Transverse colon (tissue), 4 donors: ENCODE measurements around the gene TENM4. TPM values are rescaled to one million over a fixed set of nuclear protein-coding genes. Genes with fewer than 3 reads are reported as not detected.
"Not testable (repeated sequence)": the region's sequence is repeated elsewhere in the genome, so short reads cannot be mapped to it uniquely, and the experiment has no call there.

Experiments used
- DNase-seq: peaks from one replicate; pipeline ENCODE4 v3.0.0-alpha.2; 2019
- H3K27ac ChIP-seq, 4 donors: fragments of 200-600 bp; sonication (generic); 2 replicates each; pipeline ENCODE4 v1.5.1; 2016 to 2018; ENCODE audit warnings: inconsistent platforms in 4 of 4
- H3K27me3 ChIP-seq: fragments of 200-600 bp; sonication (generic); 2 replicates; pipeline ENCODE4 v1.5.1; 2017; ENCODE audit warnings: inconsistent platforms
- H3K36me3 ChIP-seq, 4 donors: fragments of 200-600 bp; sonication (generic); 2 replicates each; pipeline ENCODE4 v1.5.1; 2017 to 2019; ENCODE audit warnings: inconsistent platforms in 4 of 4
- H3K4me1 ChIP-seq, 4 donors: fragments of 200-600 bp; sonication (generic); 2 replicates each; pipeline ENCODE4 v1.5.1; 2017 to 2020; ENCODE audit warnings: inconsistent platforms in 4 of 4
- H3K4me3 ChIP-seq, 4 donors: fragments of 200-600 bp; sonication (generic); 1 replicate in 1 of 4; 2 replicates in 3 of 4; pipeline versions ENCODE4 v1.5.1 to v1.6.1; 2017 to 2019; ENCODE audit warnings: inconsistent platforms in 4 of 4
- H3K9me3 ChIP-seq, 2 donors: fragments of 200-600 bp; sonication (generic); 2 replicates each; pipeline ENCODE4 v1.5.1; 2017 to 2019; ENCODE audit warnings: inconsistent platforms in 2 of 2
- EP300 ChIP-seq: sonication (generic); formaldehyde crosslinking; IDR thresholded peaks from one replicate; pipeline ENCODE4 v1.6.1; 2017; ENCODE audit warnings: antibody characterized with exemption, low read depth
- POLR2A ChIP-seq: fragments of 450-650 bp; IDR thresholded peaks from one replicate; pipeline ENCODE4 v1.6.1; 2016; ENCODE audit warnings: antibody characterized with exemption, mild to moderate bottlenecking, moderate library complexity
- POLR2AphosphoS5 ChIP-seq, 3 donors: sonication (generic); formaldehyde crosslinking; IDR thresholded peaks; one replicate each; pipeline ENCODE4 v1.6.1; 2016; ENCODE audit warnings: antibody characterized with exemption in 3 of 3
- WGBS, 2 donors: methylation state at CpG; one replicate each; pipeline ENCODE4 v1.1.5; 2018; ENCODE audit warnings: low coverage in 1 of 2; 5-methylcytosine and 5-hydroxymethylcytosine counted together
- in situ Hi-C, 4 donors: fragments of 200-750 bp; cut with MboI; loops; one replicate each; pipeline versions ENCODE4 v1.15.0 to v1.15.1; 2017; ENCODE audit warnings: low sequenced_read_pairs in 3 of 4, low pct_ligation_motif_present in 1 of 4, low pct_unique_long_range_greater_than_20kb in 1 of 4
- intact Hi-C: fragments of 100-400 bp; cut with DNase I; formaldehyde crosslinking; loops from one replicate; pipeline ENCODE4 v1.15.1; 2023; ENCODE audit warnings: low total_unique reads
- total RNA-seq, 4 donors: library from RNA; depleted of rRNA; stranded (reverse); fragments of >200 nt; gene quantifications; one replicate each; pipeline ENCODE4 v1.1.0, GENCODE V29; 2016
- TF ChIP-seq, protein P1 (sequence below), 5 experiments: fragments of 200-600 bp in 3 of 5; fragments of 450-650 bp in 2 of 5; sonication (generic) in 3 of 5; IDR thresholded peaks; 1 replicate in 2 of 5; 2 replicates in 3 of 5; pipeline ENCODE4 v1.5.1; 2016 to 2017; ENCODE audit warnings: antibody characterized with exemption in 5 of 5, inconsistent platforms in 3 of 5, mild to moderate bottlenecking in 2 of 5, moderate library complexity in 1 of 5

The TENM4 gene
- total RNA-seq, 4 donors from 2014 or later = 0.14 to 0.79 (median 0.39) TPM

DNA sequence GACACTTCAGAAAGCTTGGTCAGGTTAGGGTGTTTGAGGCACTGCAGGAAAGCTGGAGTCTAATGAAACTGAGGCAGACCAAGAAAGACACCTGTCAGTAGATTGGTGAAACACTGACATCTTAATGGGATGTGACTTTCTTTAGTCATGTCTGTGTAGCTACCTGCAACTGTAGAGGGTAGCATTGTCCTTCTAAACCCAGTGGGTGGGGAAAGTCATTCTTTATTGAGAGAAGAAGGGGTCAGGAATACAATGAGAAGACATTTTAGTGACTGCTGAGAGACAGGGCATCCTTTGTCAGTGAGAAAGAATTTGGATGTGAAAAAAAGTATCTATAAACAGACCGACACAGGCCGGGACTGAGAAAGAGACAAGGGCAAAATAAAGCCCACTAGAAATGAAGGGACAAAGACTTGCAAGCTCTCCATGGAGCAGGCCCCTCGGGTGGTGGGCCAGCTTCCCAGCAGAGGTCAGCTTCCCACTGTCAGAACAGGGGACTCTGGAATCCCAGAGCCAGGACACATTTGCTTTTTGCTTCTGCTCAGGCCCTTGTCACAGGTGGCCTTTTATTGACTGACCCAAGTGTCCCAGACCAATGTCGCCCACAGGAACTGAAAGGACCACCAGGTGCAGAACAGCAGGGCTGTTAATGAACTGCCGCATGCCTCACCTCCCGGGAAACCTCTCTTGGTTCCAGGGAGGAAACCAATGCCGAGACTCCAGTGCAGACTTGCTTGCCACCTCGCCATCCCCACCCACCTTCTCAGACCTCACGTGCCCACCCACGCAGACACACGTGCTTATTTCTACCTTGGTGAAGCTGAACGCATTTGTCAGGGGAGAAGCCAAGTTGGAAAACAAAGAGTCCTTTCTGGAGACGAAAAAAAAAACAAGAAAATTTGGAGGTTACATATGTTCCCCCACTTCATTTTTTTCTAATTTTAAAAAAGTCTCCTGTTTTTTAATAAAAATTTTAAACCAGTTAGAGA is 212.8 kb downstream of the TENM4 start:
- Histone ChIP-seq H3K4me3 (no peak overlapping the region), H3K4me1 (no peaks in the 10 kb centered on the region), H3K27me3 (no peaks in the 10 kb centered on the region), H3K36me3 (no peaks in the 10 kb centered on the region), H3K27ac (no peak overlapping the region), H3K9me3 (no peaks in the 10 kb centered on the region)
- intact Hi-C loops = no loop called here
- TF ChIP-seq POLR2AphosphoS5 (IDR thresholded peaks at IDR 0.05) (no peak), POLR2A (no peak), EP300 (no peak)
- TF ChIP-seq, protein P1, sequence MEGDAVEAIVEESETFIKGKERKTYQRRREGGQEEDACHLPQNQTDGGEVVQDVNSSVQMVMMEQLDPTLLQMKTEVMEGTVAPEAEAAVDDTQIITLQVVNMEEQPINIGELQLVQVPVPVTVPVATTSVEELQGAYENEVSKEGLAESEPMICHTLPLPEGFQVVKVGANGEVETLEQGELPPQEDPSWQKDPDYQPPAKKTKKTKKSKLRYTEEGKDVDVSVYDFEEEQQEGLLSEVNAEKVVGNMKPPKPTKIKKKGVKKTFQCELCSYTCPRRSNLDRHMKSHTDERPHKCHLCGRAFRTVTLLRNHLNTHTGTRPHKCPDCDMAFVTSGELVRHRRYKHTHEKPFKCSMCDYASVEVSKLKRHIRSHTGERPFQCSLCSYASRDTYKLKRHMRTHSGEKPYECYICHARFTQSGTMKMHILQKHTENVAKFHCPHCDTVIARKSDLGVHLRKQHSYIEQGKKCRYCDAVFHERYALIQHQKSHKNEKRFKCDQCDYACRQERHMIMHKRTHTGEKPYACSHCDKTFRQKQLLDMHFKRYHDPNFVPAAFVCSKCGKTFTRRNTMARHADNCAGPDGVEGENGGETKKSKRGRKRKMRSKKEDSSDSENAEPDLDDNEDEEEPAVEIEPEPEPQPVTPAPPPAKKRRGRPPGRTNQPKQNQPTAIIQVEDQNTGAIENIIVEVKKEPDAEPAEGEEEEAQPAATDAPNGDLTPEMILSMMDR (IDR thresholded peaks at IDR 0.05) = no peak
- DNase-seq = no peak
- 73 to 76% methylated on average over 9 to 13 of the region's 13 CpGs for WGBS, 2 donors
- in situ Hi-C loops = no loop called here

DNA sequence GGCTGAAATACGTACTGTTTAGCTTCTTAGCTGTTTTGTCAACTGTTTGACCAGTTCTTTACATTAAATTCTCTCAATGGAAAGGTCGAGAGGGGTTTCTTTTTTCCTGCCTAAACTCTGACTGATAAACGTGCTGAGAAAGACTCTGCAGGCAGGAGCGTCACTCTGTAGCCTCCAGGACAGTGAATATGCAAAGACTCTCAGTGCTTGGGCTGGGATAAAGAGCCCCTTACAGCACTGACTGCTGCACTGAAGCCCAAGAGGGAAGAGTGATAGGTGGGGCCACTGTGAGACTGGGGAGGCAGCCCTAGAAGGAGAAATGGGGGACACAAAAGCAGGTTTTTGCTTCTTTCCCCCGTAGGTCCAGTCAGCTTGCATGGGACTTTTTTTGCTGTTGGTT is 213.5 kb downstream of the TENM4 start:
- Histone ChIP-seq H3K27me3 (no peaks in the 10 kb centered on the region), H3K4me3 (no peak overlapping the region), H3K4me1 (no peaks in the 10 kb centered on the region), H3K27ac (no peak overlapping the region), H3K9me3 (no peaks in the 10 kb centered on the region), H3K36me3 (no peaks in the 10 kb centered on the region)
- WGBS, 2 donors = 57% methylated on average over 5 of the region's 5 CpGs; no CpG with 5 or more reads in 1 of the 2 donors
- intact Hi-C loops (no loop called here), in situ Hi-C loops (no loop called here)
- TF ChIP-seq POLR2AphosphoS5 (IDR thresholded peaks at IDR 0.05) (no peak), POLR2A (no peak), EP300 (no peak)
- TF ChIP-seq, protein P1 (IDR thresholded peaks at IDR 0.05) = no peak
- DNase-seq = no peak

DNA sequence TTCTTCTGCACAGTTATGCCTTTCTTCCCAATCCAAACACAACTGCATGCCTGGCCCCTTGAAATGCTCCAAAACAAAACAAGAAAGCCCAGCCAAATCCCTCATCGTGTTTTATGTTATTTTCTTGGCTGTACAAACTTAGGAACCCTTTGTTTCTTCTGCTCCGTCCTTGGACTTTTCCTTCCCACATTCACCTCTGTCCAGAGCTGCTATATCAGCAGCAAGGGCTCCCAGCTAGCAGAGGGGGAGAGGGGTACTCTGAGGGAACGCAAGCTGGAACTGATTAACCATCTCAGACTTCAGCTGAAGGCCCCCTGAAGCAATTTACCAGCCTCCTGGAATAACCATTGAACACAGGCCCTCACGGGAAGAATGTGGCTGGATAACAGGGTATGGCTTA is 214.7 kb downstream of the TENM4 start:
- in situ Hi-C loops (no loop called here), intact Hi-C loops (no loop called here)
- Histone ChIP-seq H3K36me3 (no peaks in the 10 kb centered on the region), H3K9me3 (no peaks in the 10 kb centered on the region), H3K27ac (no peak overlapping the region), H3K4me3 (no peak overlapping the region), H3K4me1 (no peaks in the 10 kb centered on the region), H3K27me3 (no peaks in the 10 kb centered on the region)
- no peak for TF ChIP-seq EP300
- TF ChIP-seq POLR2AphosphoS5 (IDR thresholded peaks at IDR 0.05) = no peak
- TF ChIP-seq POLR2A = no peak
- TF ChIP-seq, protein P1 (IDR thresholded peaks at IDR 0.05) = no peak
- 15 to 54% methylated on average over 2 to 4 of the region's 4 CpGs for WGBS, 2 donors
- DNase-seq = no peak

DNA sequence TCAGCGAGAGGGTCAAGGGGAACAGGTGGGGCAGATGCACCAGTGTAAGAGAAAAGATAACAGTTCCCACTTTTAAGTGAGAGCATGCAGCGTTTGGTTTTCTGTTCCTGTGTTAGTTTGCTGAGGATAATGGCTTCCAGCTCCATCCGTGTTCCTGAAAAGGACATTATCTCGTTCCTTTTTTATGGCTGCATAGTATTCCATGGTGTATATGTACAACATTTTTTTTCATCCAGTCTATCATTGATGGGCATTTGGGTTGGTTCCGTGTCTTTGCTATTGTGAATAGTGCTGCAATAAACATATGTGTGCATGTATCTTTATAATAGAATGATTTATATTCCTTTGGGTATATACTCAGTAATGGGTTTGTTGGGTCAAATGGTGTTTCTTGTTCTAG is 218.7 kb downstream of the TENM4 start:
- H3K4me1 ChIP-seq, intact Hi-C loops, H3K4me3 ChIP-seq, in situ Hi-C loops, H3K36me3 ChIP-seq, H3K9me3 ChIP-seq, DNase-seq, H3K27ac ChIP-seq, H3K27me3 ChIP-seq: not testable (repeated sequence)
- WGBS, 2 donors = 91 to 100% methylated on average over 1 to 5 of the region's 5 CpGs
